Stimulated activated CD8-positive, alpha-beta memory T cell treated with anti-CD3 and anti-CD28 coated beads, Interleukin-15, amount 100 ng/mL, for 1 hour (primary cell): ENCODE data around the gene PPA2.

Source experiments
- DNase-seq: peaks from one replicate; pipeline ENCODE4 v3.0.0-alpha.2; 2020; ENCODE audit warnings: low read depth

The PPA2 gene

DNA sequence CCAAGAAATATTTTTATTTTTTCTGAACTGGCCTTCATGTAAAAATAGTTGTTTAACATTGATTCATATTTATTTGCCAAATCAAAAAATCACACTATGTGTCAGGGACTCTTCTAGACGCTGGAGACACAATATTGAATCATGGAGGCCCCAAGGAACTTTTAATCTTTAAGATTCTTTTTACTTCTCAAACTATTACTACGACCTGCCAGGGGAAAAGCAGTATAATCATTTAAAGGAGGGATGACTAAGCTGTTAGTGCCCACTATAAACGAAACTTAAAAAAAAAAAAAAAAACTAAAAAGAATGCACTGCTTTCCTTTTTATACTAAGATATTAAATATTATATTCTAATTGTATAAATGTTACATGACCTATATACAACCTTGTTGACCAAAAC is 84.7 kb downstream of the PPA2 start:
- no peak for DNase-seq

GRCh38 chr4:105387466-105387865 is 86.4 kb downstream of the PPA2 start:
- no peak for DNase-seq

- no peak for DNase-seq
These were observed 87.8 kb downstream of the PPA2 start for GRCh38 chr4:105386012-105386411.

GRCh38 chr4:105374071-105374470 is 99.8 kb downstream of the PPA2 start:
- DNase-seq = no peak

DNA sequence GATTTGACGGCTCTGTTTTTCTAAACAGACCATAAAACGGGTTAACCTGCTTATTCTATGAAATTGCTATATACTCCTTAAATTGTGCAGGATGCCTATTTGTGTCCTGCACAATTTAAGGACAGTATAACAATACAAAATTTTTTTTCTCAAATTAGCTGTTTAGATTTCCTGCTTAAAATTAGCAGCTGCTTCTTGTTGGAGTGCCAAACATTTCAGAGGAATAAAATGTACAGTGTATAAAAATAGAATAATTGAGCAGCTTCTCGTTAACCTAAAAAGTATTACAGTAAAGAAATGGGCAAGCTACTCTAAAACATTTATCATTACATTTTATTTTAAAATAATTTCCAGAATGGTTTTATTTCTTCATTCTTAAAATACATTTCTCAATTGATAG is 100.5 kb downstream of the PPA2 start:
- DNase-seq = no peak

- no peak for DNase-seq
These were observed 103.9 kb downstream of the PPA2 start for GRCh38 chr4:105369988-105370387.

DNA sequence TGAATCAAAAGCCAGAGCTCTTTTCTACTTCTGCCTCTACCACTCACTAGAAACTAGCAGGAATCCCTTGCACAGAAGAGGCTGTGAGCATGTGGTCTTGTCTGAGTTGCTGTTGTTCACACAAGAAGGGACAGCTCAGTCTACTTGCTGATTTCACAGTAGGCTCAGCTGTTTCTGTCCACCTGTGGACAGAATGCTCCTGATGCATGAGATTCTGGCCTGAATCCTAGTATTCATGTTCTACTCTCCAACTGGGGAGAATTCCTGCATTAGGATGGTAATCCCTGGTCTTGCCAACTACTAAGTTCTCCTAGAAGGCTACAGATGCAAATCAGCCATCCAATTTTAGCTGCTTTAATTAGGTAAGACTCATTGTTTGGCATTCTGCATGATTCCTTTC is 112.8 kb downstream of the PPA2 start:
- no peak for DNase-seq

DNA sequence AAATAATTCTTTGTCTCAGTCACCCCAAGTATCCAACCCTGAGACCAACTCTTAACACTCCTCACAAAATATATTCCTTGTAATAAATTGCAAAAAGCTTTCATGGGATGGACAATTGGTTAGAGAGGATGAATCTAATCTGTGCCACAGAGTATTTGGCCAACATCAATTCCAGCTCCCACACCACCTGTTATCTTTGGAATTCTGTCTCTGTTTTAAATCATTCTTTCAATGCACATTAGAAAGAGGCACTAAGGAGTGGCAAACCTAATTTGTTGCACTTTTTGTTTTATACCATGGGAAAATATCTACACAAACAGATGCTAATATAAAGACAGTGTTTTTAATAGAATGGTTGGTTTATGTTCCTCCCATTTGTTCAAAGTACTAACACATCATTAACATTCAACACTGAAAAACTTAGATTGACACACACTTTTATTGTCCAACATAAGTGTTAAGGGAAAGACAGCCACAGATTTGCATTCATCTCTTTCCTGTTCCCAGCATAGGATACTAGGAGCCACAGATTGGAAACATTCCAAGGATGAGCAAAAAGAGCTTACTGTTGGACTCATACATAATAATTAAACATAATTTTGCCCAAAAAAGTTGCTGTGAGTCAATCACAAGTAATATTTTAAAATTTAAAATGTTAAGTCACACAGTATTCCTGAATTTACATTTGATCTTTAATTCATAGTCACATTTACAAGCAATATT is 116.4 kb downstream of the PPA2 start:
- DNase-seq = no peak

GRCh38 chr4:105356194-105356593 is 117.7 kb downstream of the PPA2 start:
- DNase-seq = no peak

GRCh38 chr4:105352826-105353225 is 121.0 kb downstream of the PPA2 start:
- DNase-seq = no peak

- no peak for DNase-seq
These were observed 122.0 kb downstream of the PPA2 start for GRCh38 chr4:105351861-105352260.

DNA sequence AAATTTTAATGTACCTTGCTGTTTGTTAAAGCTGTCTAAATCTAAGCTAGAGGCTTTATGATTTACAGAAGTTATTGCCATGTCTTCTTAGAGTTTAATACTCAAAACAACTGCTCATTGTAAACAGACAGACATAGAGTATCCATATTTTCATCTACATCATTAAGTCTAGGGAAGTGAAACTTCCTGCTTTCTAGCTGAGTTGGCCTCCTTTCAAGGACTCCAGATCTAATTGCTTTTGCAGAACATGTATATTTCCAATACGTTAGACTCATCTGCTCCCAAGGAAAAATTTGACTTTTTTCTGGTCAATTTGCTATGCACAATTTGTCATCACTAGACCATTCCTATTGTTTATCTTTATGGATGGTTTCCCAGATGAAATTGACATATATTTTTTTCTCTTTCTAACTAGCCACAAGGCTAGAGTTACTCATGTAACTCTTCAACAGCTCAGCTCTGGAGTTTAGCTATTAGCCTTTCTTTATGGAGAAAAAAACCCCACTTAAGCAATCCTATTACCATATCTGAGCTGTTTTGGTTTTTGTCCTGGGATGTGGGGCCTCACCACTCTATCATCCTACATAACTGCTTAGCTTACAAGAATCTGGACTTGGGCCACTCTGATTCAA is 122.9 kb downstream of the PPA2 start:
- DNase-seq = no peak

- DNase-seq = no peak
These were observed 125.1 kb downstream of the PPA2 start for GRCh38 chr4:105348719-105349118.

DNA sequence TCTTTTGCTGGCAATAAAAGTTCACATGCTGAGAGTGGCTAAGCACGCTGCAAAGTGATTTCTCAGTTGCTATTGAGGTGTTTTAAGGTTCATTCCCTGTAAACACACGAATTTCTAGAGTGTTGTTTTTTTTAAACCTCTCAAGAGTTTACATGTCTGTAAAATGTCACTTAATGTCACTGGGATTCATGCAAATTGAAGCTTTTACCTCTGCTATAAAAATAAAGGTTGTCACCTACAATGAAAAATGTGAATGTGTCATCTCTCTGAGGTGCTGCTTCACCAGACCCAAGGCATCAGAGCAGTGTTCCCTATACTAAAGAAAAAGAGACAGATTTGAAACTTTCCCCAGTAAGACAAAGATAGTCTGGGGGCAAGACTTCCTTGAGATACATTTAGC is 127.0 kb downstream of the PPA2 start:
- DNase-seq = no peak

GRCh38 chr4:105345838-105346237 is 128.0 kb downstream of the PPA2 start:
- no peak for DNase-seq

GRCh38 chr4:105345358-105345757 is 128.5 kb downstream of the PPA2 start:
- no peak for DNase-seq

GRCh38 chr4:105344141-105344540 is 129.7 kb downstream of the PPA2 start:
- no peak for DNase-seq

- no peak for DNase-seq
These were observed 130.5 kb downstream of the PPA2 start for GRCh38 chr4:105343146-105343931.

GRCh38 chr4:105329081-105329480 is 144.8 kb downstream of the PPA2 start:
- DNase-seq = no peak

DNA sequence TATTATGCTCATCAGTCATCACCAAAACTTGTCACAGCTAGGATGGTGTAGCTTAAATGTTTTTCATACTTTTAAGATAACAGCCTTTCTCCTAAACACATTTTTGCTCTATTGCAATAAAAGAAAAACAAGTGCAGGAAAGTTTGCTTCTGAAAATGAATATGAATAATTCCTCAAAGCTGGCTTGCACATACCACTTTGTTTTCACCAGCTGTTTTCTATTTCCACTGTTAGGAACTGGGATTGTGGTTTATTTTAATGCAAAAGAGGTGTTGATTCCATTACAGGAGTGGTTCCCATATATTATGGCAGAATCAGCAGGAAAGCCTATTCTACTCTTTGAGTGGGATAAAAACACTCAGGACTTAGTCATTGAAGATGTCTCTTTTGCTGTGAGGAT is 145.9 kb downstream of the PPA2 start:
- DNase-seq = no peak

- no peak for DNase-seq
These were observed 146.6 kb downstream of the PPA2 start for GRCh38 chr4:105327222-105327621.
